Thyroid gland (tissue), 4 donors: ENCODE data around the gene ETV6.

Source experiments
- CTCF ChIP-seq, 6 experiments: fragments of 200-600 bp in 3 of 6; fragments of 450-650 bp in 3 of 6; sonication (generic) in 3 of 6; IDR thresholded peaks; one replicate each; pipeline ENCODE4 v1.5.1; 2016 to 2019; ENCODE audit warnings: antibody characterized with exemption in 6 of 6, mild to moderate bottlenecking in 2 of 6, inconsistent platforms in 1 of 6, moderate library complexity in 1 of 6
- POLR2A ChIP-seq, 2 donors: fragments of 450-650 bp; IDR thresholded peaks; one replicate each; pipeline ENCODE4 v1.6.1; 2017; ENCODE audit warnings: antibody characterized with exemption in 2 of 2, mild to moderate bottlenecking in 2 of 2, moderate library complexity in 1 of 2

GRCh38 chr12:11787437-11787836, 138.0 kb downstream of the ETV6 start:
- no peak for TF ChIP-seq POLR2A (IDR thresholded peaks at IDR 0.05)
- no peak for TF ChIP-seq CTCF (IDR thresholded peaks at IDR 0.05)
